Testis (tissue), 2 donors: Measurements from ENCODE around the gene KIAA1755.

Source experiments
- POLR2A ChIP-seq: fragments of 450-650 bp; IDR thresholded peaks from one replicate; pipeline ENCODE4 v1.6.1; 2017; ENCODE audit warnings: antibody characterized with exemption, mild to moderate bottlenecking, moderate library complexity
- TF ChIP-seq, protein P1 (sequence below), 3 experiments: fragments of 450-650 bp in 2 of 3; fragments of 200-600 bp in 1 of 3; sonication (generic) in 1 of 3; IDR thresholded peaks; one replicate each; pipeline ENCODE4 v1.5.1; 2016 to 2019; ENCODE audit warnings: antibody characterized with exemption in 3 of 3, mild to moderate bottlenecking in 2 of 3, moderate library complexity in 1 of 3

DNA sequence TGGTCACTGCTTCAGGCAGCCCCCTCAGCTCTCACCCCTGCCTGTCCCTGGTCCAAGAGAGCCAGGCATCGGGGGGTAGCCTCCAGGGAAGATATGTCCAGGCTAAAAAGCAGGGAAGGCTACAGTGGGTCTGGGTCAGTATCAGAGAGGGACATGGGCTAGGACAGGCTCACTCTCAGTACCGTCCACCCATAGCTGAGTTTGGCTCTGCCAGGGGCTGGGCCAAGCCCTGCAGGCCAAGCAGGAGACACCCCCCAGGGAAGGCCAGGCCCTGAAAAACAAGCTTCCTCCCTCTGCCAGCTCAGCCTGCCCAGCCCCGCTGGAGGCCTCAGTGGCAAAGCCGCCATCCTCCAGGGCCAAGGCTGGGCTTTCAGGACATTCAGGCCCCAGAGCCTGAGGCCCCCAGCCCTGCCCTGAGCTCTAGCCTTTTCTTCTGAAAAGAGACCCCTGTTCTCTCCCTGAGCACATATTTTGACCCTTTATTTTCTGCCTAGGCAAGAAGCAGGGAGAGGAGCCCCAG lies 66.9 kb downstream of the KIAA1755 start:
- TF ChIP-seq, protein P1, sequence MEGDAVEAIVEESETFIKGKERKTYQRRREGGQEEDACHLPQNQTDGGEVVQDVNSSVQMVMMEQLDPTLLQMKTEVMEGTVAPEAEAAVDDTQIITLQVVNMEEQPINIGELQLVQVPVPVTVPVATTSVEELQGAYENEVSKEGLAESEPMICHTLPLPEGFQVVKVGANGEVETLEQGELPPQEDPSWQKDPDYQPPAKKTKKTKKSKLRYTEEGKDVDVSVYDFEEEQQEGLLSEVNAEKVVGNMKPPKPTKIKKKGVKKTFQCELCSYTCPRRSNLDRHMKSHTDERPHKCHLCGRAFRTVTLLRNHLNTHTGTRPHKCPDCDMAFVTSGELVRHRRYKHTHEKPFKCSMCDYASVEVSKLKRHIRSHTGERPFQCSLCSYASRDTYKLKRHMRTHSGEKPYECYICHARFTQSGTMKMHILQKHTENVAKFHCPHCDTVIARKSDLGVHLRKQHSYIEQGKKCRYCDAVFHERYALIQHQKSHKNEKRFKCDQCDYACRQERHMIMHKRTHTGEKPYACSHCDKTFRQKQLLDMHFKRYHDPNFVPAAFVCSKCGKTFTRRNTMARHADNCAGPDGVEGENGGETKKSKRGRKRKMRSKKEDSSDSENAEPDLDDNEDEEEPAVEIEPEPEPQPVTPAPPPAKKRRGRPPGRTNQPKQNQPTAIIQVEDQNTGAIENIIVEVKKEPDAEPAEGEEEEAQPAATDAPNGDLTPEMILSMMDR (IDR thresholded peaks at IDR 0.05): no peak
- no peak for TF ChIP-seq POLR2A
